GM18520 (cell line): ENCODE data around the gene VEZF1.

ENCODE experiments used
- ATAC-seq: cut with Tn5 transposase; IDR thresholded peaks from one replicate; pipeline ENCODE4 v1.9.1; 2021; ENCODE audit not compliant: unreplicated experiment

Gene VEZF1

DNA sequence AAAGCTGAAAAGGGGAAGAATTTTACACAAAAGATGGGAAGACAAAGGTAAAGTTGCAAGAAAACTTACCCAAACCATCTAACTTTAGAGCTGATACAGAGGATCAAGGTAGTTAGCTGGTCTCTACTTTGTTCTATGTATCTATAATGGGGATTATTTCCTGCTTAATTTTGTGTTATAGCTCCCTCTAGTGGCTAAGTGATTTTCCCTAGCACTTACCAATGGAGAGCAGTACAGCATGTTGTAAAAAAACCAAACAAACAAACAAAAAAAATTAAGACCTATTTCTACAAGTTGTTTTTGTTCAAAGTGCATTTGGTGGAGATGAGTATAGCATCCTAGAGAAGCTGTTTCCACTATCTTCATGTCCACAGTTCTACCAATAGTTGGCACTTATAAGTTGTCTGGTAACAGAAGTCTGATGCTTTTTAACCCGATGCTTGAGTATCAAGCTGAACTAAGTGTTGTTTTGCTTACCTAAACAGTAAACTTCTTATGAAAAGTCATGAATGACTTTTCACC, 11.5 kb upstream of the VEZF1 start:
- no peak for ATAC-seq

DNA sequence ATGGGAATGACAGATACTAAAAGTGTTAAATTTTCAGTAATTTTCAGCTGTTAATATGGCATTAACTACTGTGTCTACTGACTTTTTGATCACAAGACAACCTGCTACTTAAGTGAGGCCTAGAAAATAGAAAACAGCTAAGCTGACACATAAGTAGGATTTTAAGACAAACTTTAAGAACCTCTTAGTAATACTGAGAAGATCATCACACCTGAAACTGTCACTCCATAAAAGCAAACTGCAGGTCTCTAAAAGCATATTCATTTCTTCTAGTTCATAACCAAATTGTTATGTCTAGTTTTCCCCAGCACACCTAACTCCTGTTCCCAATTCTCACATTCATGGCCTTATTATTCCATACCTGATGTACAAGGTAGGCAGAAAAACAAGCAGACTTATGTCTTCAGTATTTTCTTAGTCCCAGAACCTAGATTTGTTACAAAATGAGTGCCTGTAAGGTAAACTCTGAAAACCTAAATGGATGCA, 11.0 kb upstream of the VEZF1 start:
- ATAC-seq: no peak

DNA sequence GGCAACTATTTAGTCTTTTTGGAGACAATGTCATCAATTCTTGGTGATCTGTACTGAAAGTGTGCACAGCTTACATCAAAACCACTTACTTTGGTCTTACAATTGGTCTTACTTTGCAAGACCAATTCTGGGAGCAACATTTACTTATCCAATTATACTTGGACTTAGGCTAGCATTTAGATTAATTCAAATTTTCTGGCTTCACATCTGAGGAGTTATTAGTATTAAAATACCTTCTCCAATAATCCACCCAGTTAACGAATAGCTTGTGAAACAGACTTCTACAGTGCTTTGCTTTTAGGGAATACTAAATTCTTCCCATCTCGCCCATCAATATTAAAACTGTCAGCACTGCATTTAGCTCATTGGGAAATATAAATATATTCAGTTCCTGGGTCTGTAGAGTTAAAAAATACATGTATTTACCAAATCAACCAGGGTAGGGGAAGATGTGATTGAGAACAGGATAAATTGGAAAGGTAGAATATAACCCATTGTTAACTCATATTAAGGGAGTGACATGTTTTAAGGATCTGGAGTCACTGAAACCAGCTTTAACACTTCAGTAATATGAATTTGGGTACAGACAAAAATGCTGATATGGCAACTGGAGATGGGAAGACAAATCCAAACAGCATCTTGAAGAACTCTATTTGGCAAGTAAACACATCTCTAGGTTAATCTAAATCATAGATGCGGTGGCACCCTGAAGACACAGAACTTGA, 9.2 kb upstream of the VEZF1 start:
- no peak for ATAC-seq

DNA sequence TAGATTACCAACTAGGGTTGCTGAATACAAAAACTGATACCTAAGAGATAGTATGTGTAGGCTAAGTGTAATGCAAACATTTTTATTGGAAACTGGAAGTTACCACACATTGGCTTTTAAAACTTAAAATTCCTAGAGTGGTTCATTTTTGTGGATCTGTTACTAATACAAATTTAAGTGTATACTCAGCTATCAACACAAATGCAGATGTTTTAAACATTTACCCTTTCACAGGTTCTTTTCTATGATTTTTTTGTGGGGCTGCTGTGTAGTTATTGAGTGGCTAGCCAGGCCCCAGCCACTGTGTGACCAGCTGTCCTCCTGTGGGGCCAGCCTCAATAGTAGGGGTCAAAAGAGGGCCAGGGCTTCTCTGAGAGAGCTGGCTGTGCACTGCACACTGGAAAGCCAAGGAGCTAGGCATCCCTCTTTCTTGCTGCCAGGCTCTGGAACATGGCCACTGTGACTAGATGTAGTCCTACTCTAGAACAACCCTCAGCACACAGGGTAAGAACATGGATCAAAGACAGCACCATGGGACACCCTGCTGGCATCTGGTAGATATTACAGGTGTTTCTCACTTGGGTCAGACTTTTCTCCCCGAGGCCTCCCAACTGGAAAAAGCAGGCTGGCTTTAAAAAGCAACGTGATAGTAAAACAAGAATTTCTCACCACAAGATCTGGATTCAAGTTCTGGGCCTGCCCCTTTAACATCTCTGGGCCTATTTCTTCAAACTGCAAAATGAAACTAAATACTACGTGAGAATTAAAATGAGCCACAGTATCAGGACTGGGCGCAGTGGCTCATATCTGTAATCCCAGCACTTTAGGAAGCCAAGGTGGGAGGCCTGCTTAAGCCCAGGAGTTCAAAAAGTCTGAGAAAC, 7.3 kb upstream of the VEZF1 start:
- peak; percentile 43 for ATAC-seq

DNA sequence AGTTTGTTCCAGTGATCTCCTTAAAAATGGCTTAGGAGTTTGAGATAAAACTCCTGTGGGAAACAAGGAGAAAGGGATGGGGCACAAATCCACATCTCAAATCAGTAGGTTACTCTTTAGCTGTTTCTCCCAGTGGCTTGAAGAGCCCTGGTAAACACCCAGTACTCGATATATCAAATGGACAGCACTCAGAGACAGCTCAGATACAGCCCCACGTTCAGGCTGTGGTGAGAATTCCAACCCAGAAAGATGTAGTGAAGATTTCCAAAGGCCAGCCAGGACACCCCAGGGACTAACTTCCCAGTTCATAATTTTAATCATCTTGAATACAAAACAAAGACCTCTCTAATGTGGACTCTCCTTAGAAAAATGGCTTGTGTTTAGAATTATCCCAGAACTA, 6.4 kb upstream of the VEZF1 start:
- ATAC-seq: no peak

DNA sequence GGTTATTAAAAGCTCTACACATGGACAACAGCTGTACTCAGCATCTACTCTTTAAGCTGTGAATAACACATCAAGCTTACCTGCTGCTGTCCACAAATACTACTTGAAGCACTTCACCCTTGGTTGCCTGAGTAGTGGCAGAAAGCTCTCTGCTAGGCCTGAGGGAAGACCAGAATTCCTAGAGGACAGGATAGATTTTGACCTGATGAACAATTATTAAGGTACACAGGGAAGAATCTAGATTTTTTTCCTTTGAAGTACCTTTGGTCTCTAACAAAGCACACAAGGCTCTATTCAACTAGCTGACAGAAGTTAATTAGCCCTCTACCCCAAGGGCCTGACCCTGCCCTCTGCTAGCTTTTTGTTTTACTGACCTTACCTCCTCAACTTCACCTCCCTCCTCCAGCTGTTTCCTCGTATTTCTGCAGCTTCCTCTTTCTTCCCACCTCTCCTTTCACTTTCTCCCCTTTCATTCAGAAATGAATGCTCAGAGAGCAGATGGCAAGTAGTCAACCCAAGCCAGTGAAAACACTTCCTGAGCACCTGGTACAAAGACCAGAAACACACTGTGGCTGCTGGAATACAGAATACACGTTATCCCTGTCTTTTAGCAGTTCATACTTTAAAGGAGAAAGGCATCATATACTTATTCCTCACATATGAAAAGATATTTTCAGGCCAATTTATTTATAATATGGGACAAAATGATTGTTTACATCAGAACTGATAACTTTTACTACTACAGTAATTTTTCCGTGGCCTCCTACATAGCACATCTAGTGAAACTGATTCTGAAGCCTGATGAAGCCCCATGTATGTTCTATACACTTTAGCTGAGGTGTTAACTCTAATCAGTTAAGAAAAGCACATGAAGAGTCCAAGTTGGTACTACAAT, 5.7 kb upstream of the VEZF1 start:
- ATAC-seq: no peak

DNA sequence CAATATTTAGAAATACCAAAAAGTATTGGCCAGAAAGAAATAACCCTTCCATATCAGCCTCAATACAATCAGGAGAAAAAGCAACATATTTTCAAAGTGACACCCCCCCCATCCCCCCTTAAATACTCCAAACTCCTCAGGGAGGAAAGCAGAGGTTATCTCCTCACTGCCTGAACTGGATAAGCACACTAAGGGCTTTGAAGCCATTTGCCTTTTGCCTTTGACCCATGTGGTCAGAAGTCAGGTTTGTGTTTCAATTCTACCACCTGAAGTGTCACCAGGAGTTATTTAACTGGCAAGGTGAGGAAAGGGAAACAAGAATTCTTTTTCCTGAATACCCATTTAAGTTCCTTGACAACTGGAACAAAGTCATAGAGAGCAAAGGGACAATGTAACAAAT, 3.5 kb upstream of the VEZF1 start:
- ATAC-seq: no peak

DNA sequence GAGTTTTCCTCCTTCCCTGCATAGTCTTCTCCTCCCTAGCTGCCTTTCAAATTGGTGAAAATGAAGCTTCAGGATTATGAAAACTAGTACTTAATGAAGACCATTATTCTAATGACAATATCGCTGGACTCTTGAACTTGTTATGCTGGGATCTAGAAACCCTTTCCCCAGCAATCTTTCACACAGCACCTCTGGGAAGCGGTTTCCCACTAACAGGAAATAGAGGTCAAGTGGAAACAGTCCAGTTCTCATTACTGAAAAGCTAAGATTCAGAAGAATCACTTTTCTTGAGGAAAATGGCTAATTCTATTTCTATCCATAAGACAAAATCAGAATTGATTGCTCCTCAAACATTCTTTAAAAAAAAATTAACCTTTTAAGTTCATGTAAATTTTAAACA, 2.0 kb upstream of the VEZF1 start:
- ATAC-seq: no peak

DNA sequence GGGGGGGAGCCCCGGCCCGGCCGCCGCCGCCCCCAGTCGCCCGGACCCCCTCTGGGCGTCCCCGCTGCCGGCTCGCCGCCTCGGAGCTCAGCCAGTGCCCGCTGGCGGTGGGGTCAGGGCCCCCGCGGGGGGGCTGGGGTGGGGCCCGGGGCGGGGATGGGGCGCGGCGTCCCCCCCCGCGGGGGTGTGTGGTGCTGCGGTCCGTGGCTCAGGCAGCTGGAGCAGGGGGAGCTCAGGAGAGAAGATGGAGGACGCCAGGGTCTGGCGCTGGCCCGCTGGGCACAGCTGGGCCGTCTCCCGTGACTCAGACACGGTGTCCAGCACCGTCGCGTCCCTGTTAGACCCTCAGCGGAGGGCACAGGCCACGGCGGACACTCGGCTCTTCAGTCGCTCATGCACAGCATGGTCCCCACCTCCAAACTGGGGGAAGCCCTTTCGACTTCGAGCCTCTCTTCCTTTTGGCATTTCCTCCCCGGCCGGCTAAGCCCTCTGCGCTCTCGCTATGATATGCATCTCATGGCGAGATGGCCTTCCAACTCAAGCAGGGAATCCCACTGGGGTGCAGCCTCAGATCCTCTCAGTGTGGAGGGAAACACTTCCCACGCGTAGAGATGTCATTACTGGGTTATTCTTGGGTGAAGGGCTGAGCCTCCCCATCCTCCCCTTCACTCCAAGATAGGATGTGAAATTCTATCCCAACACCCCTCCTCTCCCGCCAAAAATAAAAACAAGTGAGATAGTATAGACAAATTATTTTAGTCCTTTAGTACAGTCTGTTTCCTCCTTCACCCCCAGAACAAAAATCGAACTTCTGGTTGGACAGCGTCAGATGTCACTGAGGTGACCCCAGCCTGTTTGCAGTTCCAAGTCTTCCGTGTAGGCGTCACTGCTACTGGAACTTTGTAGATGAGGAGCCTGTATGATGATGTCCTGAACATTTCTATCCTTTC, 522 bp upstream of the VEZF1 start:
- ATAC-seq: peak; percentile 44

DNA sequence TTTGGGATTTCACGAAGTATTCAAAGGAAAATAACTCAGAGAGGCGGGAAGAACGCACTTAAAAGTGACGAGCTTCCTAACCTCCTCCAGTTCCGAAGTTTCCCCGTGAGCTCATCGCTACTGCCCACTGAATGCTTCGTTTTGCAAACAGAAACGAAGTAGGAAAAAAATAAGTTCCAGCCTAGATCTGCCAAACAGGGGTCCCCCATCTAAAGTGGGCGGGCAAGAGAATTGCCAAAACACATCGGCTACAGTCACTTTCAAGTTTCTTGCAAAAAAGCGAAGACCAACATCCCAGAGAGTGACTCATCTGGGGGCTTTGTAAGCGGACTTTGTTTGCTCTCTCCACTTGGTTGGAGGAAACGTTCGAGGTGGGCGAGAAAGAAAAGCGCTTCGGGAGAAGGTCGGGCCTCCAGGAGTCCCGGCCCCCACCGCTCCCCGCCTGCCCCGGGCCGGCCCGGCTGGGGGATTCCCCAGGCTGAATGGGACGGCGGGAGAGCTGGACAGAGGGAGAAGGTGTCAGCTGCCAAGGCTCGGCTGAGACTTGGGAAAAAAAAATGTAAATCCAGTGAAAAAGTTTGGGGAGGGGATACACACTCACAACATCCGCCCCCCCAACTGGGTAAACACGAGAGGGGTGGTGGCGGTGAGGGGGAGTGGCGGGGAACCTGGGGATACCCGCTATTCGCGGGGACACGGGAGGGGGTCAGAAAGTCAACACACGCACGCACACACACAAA, 1.0 kb downstream of the VEZF1 start:
- no peak for ATAC-seq

DNA sequence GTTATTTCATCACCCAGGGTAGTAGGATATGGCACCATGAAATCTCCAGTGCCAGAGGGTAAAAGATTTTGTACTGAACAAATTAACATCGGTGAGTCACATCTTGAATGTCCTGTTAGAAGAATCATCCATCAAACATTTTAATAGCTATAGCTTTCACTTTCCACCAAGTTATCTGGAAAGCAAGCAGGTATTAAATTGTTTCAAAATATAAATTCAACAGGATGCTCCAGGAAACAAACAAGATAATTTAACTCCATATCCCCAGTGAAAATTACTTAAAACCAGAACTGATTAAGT, 2.4 kb downstream of the VEZF1 start:
- no peak for ATAC-seq

DNA sequence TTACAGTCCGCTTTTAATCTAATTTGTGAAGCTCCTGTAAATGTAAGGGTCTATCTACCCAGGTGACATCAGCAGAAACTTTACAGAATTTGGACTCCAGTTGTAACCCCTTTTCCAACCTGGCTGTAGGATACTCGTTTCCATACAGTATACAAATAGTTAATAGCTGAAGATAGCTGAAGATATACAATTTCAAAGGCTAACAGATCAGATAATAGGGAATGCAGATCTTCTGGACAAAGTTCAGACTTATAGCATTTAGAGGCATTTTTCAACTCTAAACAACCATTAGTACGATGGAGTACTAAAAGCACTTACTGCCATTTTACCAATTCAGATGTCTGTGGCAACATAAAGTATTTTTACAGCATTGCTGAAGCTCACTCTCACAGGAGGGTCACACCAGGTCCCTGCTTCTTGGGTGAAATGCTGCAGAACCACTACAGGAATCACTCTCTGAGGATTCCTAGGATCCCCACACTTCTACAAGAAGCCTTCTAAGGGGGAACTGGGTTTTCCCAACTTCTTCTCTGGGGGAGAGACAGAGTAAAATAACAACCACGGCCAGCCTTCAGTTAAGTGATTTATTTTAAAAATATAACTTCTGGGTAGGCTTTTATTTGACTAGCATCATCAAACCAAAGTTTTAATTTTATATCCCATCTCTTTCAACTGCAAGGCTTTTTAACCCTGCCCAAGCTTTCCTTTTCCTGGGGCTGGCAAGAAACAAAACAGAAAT, 2.9 kb downstream of the VEZF1 start:
- no peak for ATAC-seq

DNA sequence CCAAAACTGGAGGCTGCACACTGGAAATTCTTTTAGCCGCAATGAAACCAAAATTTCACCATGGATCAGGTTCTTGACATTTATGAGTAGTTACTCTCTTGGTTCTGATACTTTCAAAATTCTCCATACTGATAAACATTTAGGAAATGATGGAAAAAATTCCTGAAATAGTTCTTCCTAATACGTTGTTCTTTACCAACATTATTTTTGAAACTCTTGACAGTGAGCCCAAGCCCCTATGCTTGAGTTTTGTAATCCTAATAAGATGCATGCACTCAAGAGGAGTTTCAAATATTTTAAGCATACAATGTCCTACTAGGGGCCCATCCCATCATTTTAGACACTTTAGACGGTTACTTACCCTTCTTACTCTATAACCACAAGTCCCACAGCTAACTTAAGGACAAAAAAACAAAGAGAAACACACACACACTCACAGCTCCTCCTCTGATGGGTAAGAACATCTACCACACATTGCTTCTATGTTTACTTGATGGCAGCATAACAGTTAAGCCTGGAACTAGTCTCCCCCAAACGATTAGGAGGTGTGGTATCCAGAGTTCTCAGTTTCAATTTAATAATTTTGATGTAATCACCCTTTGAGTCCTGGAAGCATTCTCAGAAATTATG, 3.7 kb downstream of the VEZF1 start:
- ATAC-seq: no peak

DNA sequence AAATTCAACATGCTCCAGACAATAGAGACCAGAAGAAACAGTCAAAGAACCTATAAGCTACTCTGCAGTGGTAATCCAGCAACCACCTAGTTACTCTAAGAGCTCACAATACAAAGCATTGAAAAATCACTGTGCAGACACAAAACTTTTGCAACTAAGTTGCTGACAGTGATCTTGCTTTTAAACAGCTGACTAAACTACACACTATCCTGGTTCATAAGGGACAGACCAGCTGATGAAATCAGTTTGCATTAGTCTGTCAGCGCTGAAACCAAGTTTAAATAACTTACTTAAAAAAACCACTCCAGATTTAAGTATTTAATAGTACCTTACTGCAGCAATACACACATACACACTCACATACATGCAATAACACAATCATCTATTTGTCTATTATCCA, 4.6 kb downstream of the VEZF1 start:
- no peak for ATAC-seq

DNA sequence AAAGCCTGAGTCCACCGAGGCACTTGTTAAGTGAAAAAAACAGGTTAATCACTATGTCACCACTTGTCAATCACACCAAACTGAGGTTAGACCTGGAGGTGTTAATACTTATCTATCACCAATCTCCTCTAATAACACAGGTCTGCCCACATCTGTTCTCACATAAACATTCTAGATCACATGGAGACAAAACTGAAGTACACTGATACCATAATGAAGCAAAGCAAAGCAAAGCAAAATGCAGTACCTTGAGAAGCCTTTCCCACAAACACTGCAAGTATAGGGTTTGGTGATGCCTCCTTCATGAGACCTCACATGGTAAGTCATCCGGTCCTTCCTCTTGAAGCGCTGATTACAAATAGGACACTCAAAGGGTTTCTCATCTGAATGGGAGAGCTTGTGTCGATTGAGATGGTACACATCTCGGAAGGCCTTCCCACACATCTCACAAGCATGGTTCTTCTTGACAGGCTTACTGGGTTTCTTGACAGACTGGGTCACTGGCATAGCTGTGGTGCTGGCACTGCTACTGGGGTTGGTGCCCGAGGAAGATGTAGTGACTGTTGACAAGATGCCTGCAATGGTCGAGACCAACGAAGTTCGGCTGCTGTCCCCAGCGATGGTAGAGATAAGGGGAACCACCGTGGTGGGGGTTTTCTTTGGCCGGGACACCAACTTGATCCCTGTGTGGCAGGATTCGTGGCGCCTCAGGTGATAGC, 5.4 kb downstream of the VEZF1 start:
- ATAC-seq: no peak

DNA sequence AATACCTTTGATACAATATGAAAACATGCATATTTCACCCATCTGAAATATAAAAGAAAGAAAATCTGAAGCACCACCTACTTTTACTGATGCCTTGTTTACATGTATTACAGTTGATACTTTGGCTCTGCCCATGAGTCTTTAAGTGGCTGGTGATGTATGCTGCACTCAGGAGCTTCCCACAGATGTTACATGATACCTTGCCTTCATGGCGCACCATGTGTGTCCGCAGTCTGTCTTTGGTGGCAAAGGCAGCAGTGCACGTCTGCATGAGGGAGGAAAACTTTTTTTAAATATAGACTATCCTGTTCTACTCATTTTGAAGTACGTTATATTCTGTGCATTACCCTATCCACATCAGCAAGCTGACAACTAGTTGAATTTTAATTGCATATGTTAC, 7.5 kb downstream of the VEZF1 start:
- ATAC-seq: no peak

DNA sequence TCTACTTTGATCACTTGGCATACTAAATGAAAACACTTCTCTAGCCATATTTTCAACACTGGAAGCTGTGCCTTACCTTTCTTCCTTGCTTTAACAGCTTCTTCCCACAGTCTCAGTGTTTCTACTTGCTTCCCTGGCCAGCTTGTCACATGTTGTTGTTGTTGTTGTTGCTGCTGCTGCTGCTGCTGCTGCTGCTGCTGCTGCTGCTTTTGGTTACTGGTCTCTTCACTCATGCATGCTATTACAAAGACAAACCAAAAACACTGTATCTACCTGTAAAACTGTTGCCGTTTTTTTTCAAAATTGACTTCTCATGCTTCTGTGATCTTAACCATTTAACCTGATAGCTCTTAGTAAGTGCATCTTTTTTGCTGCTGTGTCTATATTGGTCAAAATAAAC, 9.0 kb downstream of the VEZF1 start:
- no peak for ATAC-seq

DNA sequence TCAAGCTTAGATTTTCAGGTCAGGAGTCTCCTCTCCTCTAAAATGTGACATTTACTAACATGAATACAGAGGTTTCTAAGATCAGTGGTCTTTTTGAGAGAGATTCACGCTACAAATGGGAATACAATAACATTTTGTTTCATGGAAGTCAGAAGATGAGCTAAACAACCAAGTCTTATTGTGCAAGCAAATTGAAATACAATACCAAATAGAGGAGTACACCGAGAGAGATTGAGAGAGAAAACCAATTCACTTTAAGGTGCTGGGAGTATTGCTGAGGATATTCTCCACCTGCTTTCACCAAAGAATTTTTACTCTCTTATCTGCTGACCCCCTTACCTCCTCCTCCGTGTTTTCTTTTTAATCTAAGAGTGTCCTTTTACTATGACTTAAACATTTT, 11.5 kb downstream of the VEZF1 start:
- ATAC-seq: no peak
